SU-DHL-6 (cell line): Measurements from ENCODE around the gene PSD.

Source experiments
- H2AFZ ChIP-seq: fragments of 200-600 bp; sonication (generic); 2 replicates; pipeline ENCODE4 v1.6.1; 2014; ENCODE audit warnings: low read depth, mild to moderate bottlenecking, moderate library complexity, mixed read lengths, antibody characterized with exemption, low read length; ENCODE audit not compliant: severe bottlenecking
- H3F3A ChIP-seq: fragments of 200-600 bp; shearing (Covaris generic); 2 replicates; pipeline ENCODE4 v1.6.0; 2016; ENCODE audit warnings: antibody characterized with exemption, mild to moderate bottlenecking; ENCODE audit not compliant: insufficient read depth
- H3K27ac ChIP-seq: fragments of 200-600 bp; sonication (generic); 2 replicates; pipeline ENCODE4 v1.5.1; 2016; ENCODE audit warnings: low read depth, mild to moderate bottlenecking, low read length, moderate library complexity, mixed read lengths
- H3K27me3 ChIP-seq: fragments of 200-600 bp; sonication (generic), shearing (Covaris generic); 2 replicates; pipeline ENCODE4 v1.6.0; 2014; ENCODE audit warnings: mild to moderate bottlenecking, low read length
- H3K36me3 ChIP-seq: fragments of 200-600 bp; sonication (generic); 2 replicates; pipeline ENCODE4 v1.6.1; 2014; ENCODE audit warnings: mild to moderate bottlenecking, low read length, mixed read lengths
- H3K4me2 ChIP-seq: fragments of 300-600, 200-600 bp; shearing (Covaris generic), sonication (generic); 2 replicates; pipeline ENCODE4 v1.6.0; 2014; ENCODE audit warnings: low read length, low read depth, mild to moderate bottlenecking; ENCODE audit not compliant: poor library complexity, severe bottlenecking
- H3K4me3 ChIP-seq: fragments of 200-600 bp; sonication (generic); 2 replicates; pipeline ENCODE4 v1.5.1; 2014; ENCODE audit warnings: antibody characterized with exemption, low read length, mild to moderate bottlenecking, mixed read lengths; ENCODE audit not compliant: insufficient read depth, poor library complexity, severe bottlenecking
- H3K79me2 ChIP-seq: fragments of 200-600 bp; sonication (generic); 2 replicates; pipeline ENCODE4 v1.6.1; 2014; ENCODE audit warnings: mild to moderate bottlenecking, low read length, moderate library complexity; ENCODE audit not compliant: insufficient read depth
- H3K9ac ChIP-seq: fragments of 200-600 bp; sonication (generic); 2 replicates; pipeline ENCODE4 v1.7.0; 2014; ENCODE audit warnings: mild to moderate bottlenecking, low read length
- H3K9me2 ChIP-seq: fragments of 200-600 bp; sonication (generic); replicated peaks from 2 replicates; pipeline ENCODE4 v1.6.1; 2014; ENCODE audit warnings: low read length; ENCODE audit not compliant: insufficient read depth
- H3K9me3 ChIP-seq: fragments of 200-600 bp; sonication (generic); 2 replicates; pipeline ENCODE4 v1.6.1; 2014; ENCODE audit warnings: low read length, mixed read lengths; ENCODE audit not compliant: insufficient read depth
- H4K20me1 ChIP-seq: fragments of 200-600 bp; sonication (generic); 2 replicates; pipeline ENCODE4 v1.6.1; 2014; ENCODE audit warnings: low read depth, mild to moderate bottlenecking, antibody characterized with exemption, low read length, moderate library complexity, mixed read lengths
- CTCF ChIP-seq: fragments of 200-600 bp; sonication (generic); IDR thresholded peaks from one replicate; pipeline ENCODE4 v1.5.1; 2017; ENCODE audit warnings: antibody characterized with exemption, mild to moderate bottlenecking, low read length, moderate library complexity; ENCODE audit not compliant: insufficient read depth, poor library complexity, severe bottlenecking
- EZH2phosphoT487 ChIP-seq: fragments of 200-600 bp; sonication (generic), shearing (Covaris generic); conservative IDR thresholded peaks from 2 replicates; pipeline ENCODE4 v1.6.1; 2018; ENCODE audit warnings: mild to moderate bottlenecking, antibody characterized with exemption, low read length, moderate library complexity, mixed read lengths

The PSD gene

DNA sequence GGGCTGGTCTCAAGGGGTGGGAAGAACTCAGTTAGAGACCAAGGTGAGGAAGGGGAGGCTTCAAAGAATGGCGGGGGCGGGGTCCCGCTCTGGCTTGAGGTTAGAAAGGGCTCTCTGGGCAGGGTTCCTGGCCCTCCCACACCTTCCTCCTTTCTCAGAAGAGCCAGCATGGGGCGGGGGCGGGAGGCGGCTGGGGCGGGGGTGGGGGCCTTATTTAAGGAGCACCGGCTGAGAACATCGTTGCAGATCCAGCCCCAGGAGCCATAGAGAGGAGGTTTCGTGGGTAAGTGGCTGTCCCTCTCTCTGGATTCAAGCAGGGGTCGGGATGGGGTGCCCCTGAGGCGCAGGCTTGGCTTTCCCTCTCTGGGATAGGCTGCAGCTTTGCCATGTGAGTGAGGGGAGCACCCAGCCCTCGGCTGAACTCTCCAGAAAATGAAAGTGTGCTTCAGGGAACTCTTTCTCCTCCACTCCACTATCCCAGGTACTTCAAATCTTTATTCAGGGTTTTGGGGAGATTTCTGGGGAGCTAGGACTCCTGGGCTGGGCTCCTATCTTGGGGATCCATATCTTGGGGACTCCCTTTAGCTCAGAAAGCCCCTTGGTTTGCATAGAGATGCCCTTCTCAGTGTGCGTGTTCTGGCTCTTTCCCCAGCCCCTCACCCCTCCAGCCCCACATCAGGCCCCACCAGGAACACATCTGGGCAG, 17.1 kb upstream of the PSD start:
- Histone ChIP-seq H3K27me3 (no peaks in the 10 kb centered on the region), H4K20me1 (no peaks in the 10 kb centered on the region), H3F3A (0 out of 2 replicates have a peak, but pooled peaks cover 5% of the 10 kb centered on the region), H3K4me3 (no peak overlapping the region), H3K36me3 (no peaks in the 10 kb centered on the region), H3K9me2 (no peaks in the 10 kb centered on the region), H3K9ac (no peak overlapping the region), H3K27ac (no peak overlapping the region), H2AFZ (no peak overlapping the region), H3K4me2 (no peak overlapping the region), H3K9me3 (no peaks in the 10 kb centered on the region), H3K79me2 (0 out of 2 replicates have a peak, but pooled peaks cover 8% of the 10 kb centered on the region)
- TF ChIP-seq CTCF (no peak), EZH2phosphoT487 (no peak)

DNA sequence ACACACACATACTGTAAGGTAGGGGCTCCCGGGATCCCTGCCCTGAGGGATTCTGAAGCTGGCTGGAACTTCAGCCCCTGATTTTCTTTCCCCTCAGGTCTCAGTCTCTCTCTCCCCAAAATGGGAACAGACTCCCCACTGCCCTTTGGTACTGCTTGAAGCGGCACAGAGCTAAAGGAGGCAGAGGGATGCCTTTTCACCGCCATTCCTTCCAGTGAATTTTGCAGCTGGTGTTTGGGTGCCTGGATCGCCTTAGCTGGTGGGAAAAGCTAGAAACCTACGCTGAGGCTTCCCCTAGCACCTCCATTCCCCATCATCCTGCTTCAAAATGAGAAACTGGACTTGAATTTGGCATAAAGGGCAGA, 16.5 kb upstream of the PSD start:
- H3K9ac ChIP-seq = no peak overlapping the region
- H4K20me1 ChIP-seq = no peaks in the 10 kb centered on the region
- H3F3A ChIP-seq = 0 out of 2 replicates have a peak, but pooled peaks cover 5% of the 10 kb centered on the region
- H2AFZ ChIP-seq = no peak overlapping the region
- H3K79me2 ChIP-seq = 0 out of 2 replicates have a peak, but pooled peaks cover 8% of the 10 kb centered on the region
- no peaks in the 10 kb centered on the region for H3K27me3 ChIP-seq
- H3K4me2 ChIP-seq = no peak overlapping the region
- no peak for TF ChIP-seq CTCF
- TF ChIP-seq EZH2phosphoT487 = no peak
- H3K9me3 ChIP-seq = no peaks in the 10 kb centered on the region
- no peaks in the 10 kb centered on the region for H3K9me2 ChIP-seq
- no peaks in the 10 kb centered on the region for H3K36me3 ChIP-seq
- no peak overlapping the region for H3K4me3 ChIP-seq
- H3K27ac ChIP-seq = no peak overlapping the region

DNA sequence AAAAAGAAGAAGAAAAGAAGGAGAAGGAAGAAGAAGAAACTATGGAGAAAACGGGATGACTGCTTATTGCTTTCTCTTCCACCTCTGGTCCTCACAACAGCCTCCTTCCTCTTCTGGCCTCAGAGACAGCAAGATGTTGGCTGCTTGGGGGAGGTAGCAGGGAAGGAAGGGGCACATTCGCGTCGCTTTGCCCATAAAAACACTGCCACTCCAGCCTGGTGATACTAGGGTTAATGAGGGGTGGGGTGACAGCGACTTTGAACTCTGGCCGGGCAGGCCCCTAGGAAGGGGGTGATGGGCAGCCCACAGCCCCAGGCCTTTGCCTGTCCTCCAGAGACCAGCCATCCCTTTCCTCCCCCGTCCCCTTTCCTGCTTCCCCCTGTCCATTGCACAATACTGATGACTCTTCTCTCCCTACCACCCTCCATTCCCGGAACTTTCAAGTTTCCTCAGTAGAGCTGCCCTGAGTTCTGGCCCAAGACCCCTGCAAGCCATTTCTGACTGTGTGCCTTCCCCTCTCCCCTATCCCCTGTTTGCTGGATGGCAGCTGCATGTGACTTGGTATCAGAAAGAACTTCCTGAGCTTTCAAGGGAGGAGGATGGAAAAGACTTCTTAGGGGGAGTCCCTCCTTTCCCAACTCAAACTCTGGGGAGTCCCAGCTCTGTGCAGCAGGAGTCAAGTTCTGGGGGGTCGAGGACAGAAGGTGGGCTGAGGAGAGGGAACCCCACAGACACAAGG, 16.0 kb upstream of the PSD start:
- no peaks in the 10 kb centered on the region for H3K9me3 ChIP-seq
- no peaks in the 10 kb centered on the region for H3K36me3 ChIP-seq
- no peaks in the 10 kb centered on the region for H3K27me3 ChIP-seq
- no peak overlapping the region for H3K4me3 ChIP-seq
- no peak overlapping the region for H3K9ac ChIP-seq
- H3K27ac ChIP-seq = no peak overlapping the region
- TF ChIP-seq EZH2phosphoT487 = no peak
- no peak for TF ChIP-seq CTCF
- H3K9me2 ChIP-seq = no peaks in the 10 kb centered on the region
- H3K79me2 ChIP-seq = 0 out of 2 replicates have a peak, but pooled peaks cover 8% of the 10 kb centered on the region
- H3F3A ChIP-seq = 0 out of 2 replicates have a peak, but pooled peaks cover 5% of the 10 kb centered on the region
- H4K20me1 ChIP-seq = no peaks in the 10 kb centered on the region
- no peak overlapping the region for H3K4me2 ChIP-seq
- H2AFZ ChIP-seq = no peak overlapping the region
